MCF 10A (cell line): ENCODE results near the gene ATL1. TPM values are rescaled to one million over a fixed set of nuclear protein-coding genes. Genes with fewer than 3 reads are reported as not detected.
A peak's percentile ranks its signal among the peaks of the same experiment; 100 is the strongest.

ENCODE experiments used
- BruUV-seq: library from RNA; stranded (reverse); fragments of 400-500 nt; replicated peaks from 2 replicates; lab custom pipeline; 2021; lab: Mats Ljungman, UMichigan
- CTCF ChIA-PET: fragments of 300-600 bp; sonication (Branson Sonifier 250); formaldehyde crosslinking; extraction: SDS; loops from one replicate; lab custom pipeline; 2021; ENCODE audit warnings: antibody characterized with exemption, inconsistent platforms; lab: Yijun Ruan, JAX
- POLR2A ChIA-PET: fragments of 300-600, 350-650 bp; sonication (Branson Sonifier 250); formaldehyde crosslinking; extraction: SDS; loops from one replicate; lab custom pipeline; 2020; ENCODE audit warnings: antibody characterized with exemption, inconsistent platforms; lab: Yijun Ruan, JAX
- DNase-seq: peaks from one replicate; pipeline ENCODE4 v3.0.0-alpha.2; 2018; ENCODE audit not compliant: unreplicated experiment
- H3K27ac Mint-ChIP-seq: one replicate; pipeline ENCODE4 v1.8.0; 2022; ENCODE audit warnings: mild to moderate bottlenecking, low read depth, mixed read lengths; ENCODE audit not compliant: unreplicated experiment
- H3K27me3 Mint-ChIP-seq: one replicate; pipeline ENCODE4 v1.8.0; 2022; ENCODE audit warnings: mixed read lengths; ENCODE audit not compliant: insufficient read depth, unreplicated experiment
- H3K36me3 Mint-ChIP-seq: one replicate; pipeline ENCODE4 v1.8.0; 2022; ENCODE audit warnings: mild to moderate bottlenecking, moderate library complexity, mixed read lengths; ENCODE audit not compliant: insufficient read depth, unreplicated experiment
- H3K4me1 Mint-ChIP-seq: one replicate; pipeline ENCODE4 v1.8.0; 2022; ENCODE audit warnings: mixed read lengths; ENCODE audit not compliant: insufficient read depth, unreplicated experiment
- H3K4me3 Mint-ChIP-seq: one replicate; pipeline ENCODE4 v1.8.0; 2022; ENCODE audit warnings: mild to moderate bottlenecking, moderate library complexity, mixed read lengths; ENCODE audit not compliant: unreplicated experiment
- H3K9me3 Mint-ChIP-seq: one replicate; pipeline ENCODE4 v1.8.0; 2022; ENCODE audit warnings: mixed read lengths; ENCODE audit not compliant: unreplicated experiment
- intact Hi-C: fragments of 100-400 bp; cut with micrococcal nuclease; formaldehyde crosslinking; loops from 2 replicates; pipeline ENCODE4 v1.14.1; 2022
- total RNA-seq: library from RNA; stranded (reverse); gene quantifications from 2 replicates; pipeline ENCODE4 v1.2.3, GENCODE V29; 2022
- TF ChIP-seq, protein P1 (sequence below): fragments of 200-600 bp; IDR thresholded peaks from one replicate; pipeline ENCODE4 v1.8.0; 2022; ENCODE audit warnings: antibody characterized with exemption, mild to moderate bottlenecking; ENCODE audit not compliant: unreplicated experiment

The ATL1 gene
- total RNA-seq, 1 experiment from 2014 or later, result 3.3 TPM

GRCh38 chr14:50615552-50615951 lies 55.6 kb downstream of the ATL1 start:
- no peaks in the 10 kb centered on the region for H3K36me3 Mint-ChIP-seq
- ChIA-PET CTCF (interaction anchor here (0.6 to 2.6 kb wide), 6 partner anchors 14 to 481 kb away, joined by 3 to 14 read pairs (median 5); no protein-coding TSS in a partner anchor), POLR2A (no interaction called here)
- DNase-seq, result no peak
- H3K27ac Mint-ChIP-seq, result no peak overlapping the region
- BruUV-seq, result no TSS peak
- no peaks in the 10 kb centered on the region for H3K9me3 Mint-ChIP-seq
- peaks cover 7% of the 10 kb centered on the region for H3K4me1 Mint-ChIP-seq
- intact Hi-C loops, result loop anchor here (10.0 kb wide), 1 partner anchor 249 kb away; no protein-coding TSS in a partner anchor
- TF ChIP-seq, protein P1, sequence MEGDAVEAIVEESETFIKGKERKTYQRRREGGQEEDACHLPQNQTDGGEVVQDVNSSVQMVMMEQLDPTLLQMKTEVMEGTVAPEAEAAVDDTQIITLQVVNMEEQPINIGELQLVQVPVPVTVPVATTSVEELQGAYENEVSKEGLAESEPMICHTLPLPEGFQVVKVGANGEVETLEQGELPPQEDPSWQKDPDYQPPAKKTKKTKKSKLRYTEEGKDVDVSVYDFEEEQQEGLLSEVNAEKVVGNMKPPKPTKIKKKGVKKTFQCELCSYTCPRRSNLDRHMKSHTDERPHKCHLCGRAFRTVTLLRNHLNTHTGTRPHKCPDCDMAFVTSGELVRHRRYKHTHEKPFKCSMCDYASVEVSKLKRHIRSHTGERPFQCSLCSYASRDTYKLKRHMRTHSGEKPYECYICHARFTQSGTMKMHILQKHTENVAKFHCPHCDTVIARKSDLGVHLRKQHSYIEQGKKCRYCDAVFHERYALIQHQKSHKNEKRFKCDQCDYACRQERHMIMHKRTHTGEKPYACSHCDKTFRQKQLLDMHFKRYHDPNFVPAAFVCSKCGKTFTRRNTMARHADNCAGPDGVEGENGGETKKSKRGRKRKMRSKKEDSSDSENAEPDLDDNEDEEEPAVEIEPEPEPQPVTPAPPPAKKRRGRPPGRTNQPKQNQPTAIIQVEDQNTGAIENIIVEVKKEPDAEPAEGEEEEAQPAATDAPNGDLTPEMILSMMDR, result no peak
- no peak overlapping the region for H3K4me3 Mint-ChIP-seq
- no peaks in the 10 kb centered on the region for H3K27me3 Mint-ChIP-seq

DNA sequence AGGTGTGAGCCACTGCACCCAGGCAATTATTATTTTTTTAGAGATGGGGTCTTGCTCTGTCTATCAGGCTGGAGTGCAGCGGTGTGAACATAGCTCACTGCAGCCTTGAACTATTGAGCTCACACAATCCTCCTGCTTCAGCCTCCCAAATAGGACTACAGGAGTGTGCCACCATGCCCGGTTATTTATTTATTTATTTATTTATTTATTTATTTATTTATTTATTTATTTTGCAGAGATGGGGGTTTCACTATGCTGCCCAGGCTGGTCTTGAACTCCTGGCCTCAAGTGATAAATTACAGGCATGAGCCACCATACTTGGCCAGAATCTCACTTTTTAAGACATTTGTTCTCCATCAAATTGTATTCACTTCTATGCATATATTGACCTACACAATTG lies 56.3 kb downstream of the ATL1 start:
- Mint-ChIP-seq H3K4me3 (no peak overlapping the region), H3K27ac (no peak overlapping the region), H3K36me3 (no peaks in the 10 kb centered on the region), H3K27me3 (no peaks in the 10 kb centered on the region), H3K4me1 (peaks cover 7% of the 10 kb centered on the region), H3K9me3 (no peaks in the 10 kb centered on the region)
- ChIA-PET CTCF (interaction anchor here (0.6 to 2.6 kb wide), 8 partner anchors 15 to 482 kb away, joined by 3 to 14 read pairs (median 4); no protein-coding TSS in a partner anchor), POLR2A (no interaction called here)
- no peak for DNase-seq
- TF ChIP-seq, protein P1, result no peak
- no TSS peak for BruUV-seq
- intact Hi-C loops, result loop anchor here (10.0 kb wide), 1 partner anchor 249 kb away; no protein-coding TSS in a partner anchor

- BruUV-seq, result no TSS peak
- H3K4me1 Mint-ChIP-seq, result peaks cover 7% of the 10 kb centered on the region
- intact Hi-C loops, result loop anchor here (1.0 to 10.0 kb wide), 3 partner anchors 95 to 245 kb away; no protein-coding TSS in a partner anchor
Observed at GRCh38 chr14:50619569-50620141, 59.7 kb downstream of the ATL1 start.

GRCh38 chr14:50620341-50620740 lies 60.4 kb downstream of the ATL1 start:
- no peaks in the 10 kb centered on the region for H3K9me3 Mint-ChIP-seq
- no peaks in the 10 kb centered on the region for H3K27me3 Mint-ChIP-seq
- H3K4me3 Mint-ChIP-seq, result no peak overlapping the region
- intact Hi-C loops, result no loop called here
- no TSS peak for BruUV-seq
- peak; percentile 20 for DNase-seq
- CTCF ChIA-PET, result interaction anchor here (0.7 to 2.8 kb wide), 18 partner anchors 9 to 243 kb away, joined by 3 to 52 read pairs (median 4); no protein-coding TSS in a partner anchor
- no peak overlapping the region for H3K27ac Mint-ChIP-seq
- TF ChIP-seq, protein P1, result no peak
- H3K4me1 Mint-ChIP-seq, result peaks cover 7% of the 10 kb centered on the region
- peaks cover 1% of the 10 kb centered on the region for H3K36me3 Mint-ChIP-seq
- POLR2A ChIA-PET, result interaction anchor here (0.6 to 2.1 kb wide), 7 partner anchors 8 to 527 kb away, joined by 3 to 10 read pairs (median 5); no protein-coding TSS in a partner anchor

More at GRCh38 chr14:50619569-50620141, 59.7 kb downstream of the ATL1 start:
- CTCF ChIA-PET, result interaction anchor here (0.5 to 2.8 kb wide), 31 partner anchors 10 to 243 kb away, joined by 3 to 52 read pairs (median 4); partner anchors contain the start of gene SAV1
- Mint-ChIP-seq H3K27ac (no peak overlapping the region), H3K9me3 (no peaks in the 10 kb centered on the region), H3K4me3 (no peak overlapping the region), H3K27me3 (no peaks in the 10 kb centered on the region), H3K36me3 (no peaks in the 10 kb centered on the region)
- peak; percentile 43 for DNase-seq
- TF ChIP-seq, protein P1, result peak; percentile 57
- POLR2A ChIA-PET, result interaction anchor here (0.6 to 2.1 kb wide), 10 partner anchors 9 to 528 kb away, joined by 3 to 10 read pairs (median 4); no protein-coding TSS in a partner anchor
